Esophagus squamous epithelium (tissue), 5 donors: Measurements from ENCODE around the gene ZNF710. TPM values are rescaled to one million over a fixed set of nuclear protein-coding genes. Genes with fewer than 3 reads are reported as not detected.

Source experiments
- DNase-seq: peaks from one replicate; lab custom pipeline; 2025; lab: John Stamatoyannopoulos, UW
- H3K27ac ChIP-seq, 4 donors: fragments of 200-600 bp; sonication (generic); one replicate each; pipeline ENCODE4 v1.5.1; 2016 to 2019; ENCODE audit warnings: mild to moderate bottlenecking in 1 of 4
- H3K27me3 ChIP-seq, 4 donors: fragments of 200-600 bp; sonication (generic); 1 replicate in 3 of 4; 2 replicates in 1 of 4; pipeline versions ENCODE4 v1.5.1 to v1.6.0; 2017 to 2021; ENCODE audit warnings: antibody characterized with exemption in 1 of 4
- H3K36me3 ChIP-seq, 3 donors: fragments of 200-600 bp; sonication (generic); one replicate each; pipeline ENCODE4 v1.5.1; 2016 to 2019
- H3K4me1 ChIP-seq, 3 donors: fragments of 200-600 bp; sonication (generic); one replicate each; pipeline ENCODE4 v1.5.1; 2017 to 2019
- H3K4me3 ChIP-seq, 4 donors: fragments of 200-600 bp; sonication (generic); 1 replicate in 3 of 4; 2 replicates in 1 of 4; pipeline ENCODE4 v1.5.1; 2016 to 2019; ENCODE audit warnings: mild to moderate bottlenecking in 2 of 4, moderate library complexity in 1 of 4
- H3K9me3 ChIP-seq, 3 donors: fragments of 200-600 bp; sonication (generic); one replicate each; pipeline ENCODE4 v1.5.1; 2016 to 2019
- POLR2A ChIP-seq, 4 donors: fragments of 450-650 bp; IDR thresholded peaks; one replicate each; pipeline ENCODE4 v1.6.1; 2017; ENCODE audit warnings: antibody characterized with exemption in 4 of 4, mild to moderate bottlenecking in 4 of 4, moderate library complexity in 3 of 4
- WGBS, 2 donors: methylation state at CpG; one replicate each; pipeline ENCODE4 v1.1.5; 2018; 5-methylcytosine and 5-hydroxymethylcytosine counted together
- intact Hi-C: fragments of 100-400 bp; cut with DNase I; formaldehyde crosslinking; loops from one replicate; pipeline ENCODE4 v1.15.0; 2022
- total RNA-seq, 4 donors: library from RNA; depleted of rRNA; stranded (reverse); fragments of >200 nt; gene quantifications; one replicate each; pipeline ENCODE4 v1.1.0, GENCODE V29; 2016
- TF ChIP-seq, protein P1 (sequence below), 6 experiments: fragments of 450-650 bp in 4 of 6; fragments of 200-600 bp in 2 of 6; sonication (generic) in 2 of 6; IDR thresholded peaks; one replicate each; pipeline ENCODE4 v1.5.1; 2016 to 2019; ENCODE audit warnings: antibody characterized with exemption in 6 of 6, mild to moderate bottlenecking in 4 of 6, moderate library complexity in 4 of 6
- donor health status: DM: yes; HTN: yes; CAD: no.

Gene ZNF710
- total RNA-seq, 4 donors from 2014 or later: 15.1 to 27.4 (median 21.4) TPM

DNA sequence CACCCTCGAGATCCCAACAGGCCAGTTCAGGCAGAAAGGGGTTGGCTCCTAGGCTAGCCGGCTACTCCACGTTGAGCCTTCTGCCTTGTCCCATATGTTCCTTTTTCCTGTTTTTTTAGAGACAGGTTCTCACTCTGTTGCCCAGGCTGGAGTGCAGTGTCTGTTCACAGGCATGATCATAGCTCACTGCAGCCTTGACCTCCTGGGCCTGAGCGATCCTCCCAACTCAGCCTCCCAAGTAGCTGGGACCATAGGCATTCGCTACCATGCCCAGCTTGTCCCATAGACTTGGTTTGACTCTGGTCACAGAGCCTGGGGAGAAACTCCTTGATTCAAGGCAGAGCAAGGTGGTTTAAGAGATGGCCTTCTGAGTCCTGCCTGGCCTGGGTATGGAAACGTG lies 32.3 kb downstream of the ZNF710 start:
- WGBS, 2 donors: 71 to 77% methylated on average over 6 of the region's 6 CpGs
- Histone ChIP-seq H3K9me3 (no peaks in the 10 kb centered on the region), H3K4me3 (no peak overlapping the region), H3K36me3 (no peaks in the 10 kb centered on the region), H3K4me1 (peaks cover 32 to 84% (median 49%) of the 10 kb centered on the region in 3 donors), H3K27ac (peak overlapping the region; percentile 63 to 90 (median 80)), H3K27me3 (no peaks in the 10 kb centered on the region)
- intact Hi-C loops: no loop called here
- no peak for DNase-seq
- TF ChIP-seq POLR2A (IDR thresholded peaks at IDR 0.05): no peak
- TF ChIP-seq, protein P1, sequence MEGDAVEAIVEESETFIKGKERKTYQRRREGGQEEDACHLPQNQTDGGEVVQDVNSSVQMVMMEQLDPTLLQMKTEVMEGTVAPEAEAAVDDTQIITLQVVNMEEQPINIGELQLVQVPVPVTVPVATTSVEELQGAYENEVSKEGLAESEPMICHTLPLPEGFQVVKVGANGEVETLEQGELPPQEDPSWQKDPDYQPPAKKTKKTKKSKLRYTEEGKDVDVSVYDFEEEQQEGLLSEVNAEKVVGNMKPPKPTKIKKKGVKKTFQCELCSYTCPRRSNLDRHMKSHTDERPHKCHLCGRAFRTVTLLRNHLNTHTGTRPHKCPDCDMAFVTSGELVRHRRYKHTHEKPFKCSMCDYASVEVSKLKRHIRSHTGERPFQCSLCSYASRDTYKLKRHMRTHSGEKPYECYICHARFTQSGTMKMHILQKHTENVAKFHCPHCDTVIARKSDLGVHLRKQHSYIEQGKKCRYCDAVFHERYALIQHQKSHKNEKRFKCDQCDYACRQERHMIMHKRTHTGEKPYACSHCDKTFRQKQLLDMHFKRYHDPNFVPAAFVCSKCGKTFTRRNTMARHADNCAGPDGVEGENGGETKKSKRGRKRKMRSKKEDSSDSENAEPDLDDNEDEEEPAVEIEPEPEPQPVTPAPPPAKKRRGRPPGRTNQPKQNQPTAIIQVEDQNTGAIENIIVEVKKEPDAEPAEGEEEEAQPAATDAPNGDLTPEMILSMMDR (IDR thresholded peaks at IDR 0.05): no peak

DNA sequence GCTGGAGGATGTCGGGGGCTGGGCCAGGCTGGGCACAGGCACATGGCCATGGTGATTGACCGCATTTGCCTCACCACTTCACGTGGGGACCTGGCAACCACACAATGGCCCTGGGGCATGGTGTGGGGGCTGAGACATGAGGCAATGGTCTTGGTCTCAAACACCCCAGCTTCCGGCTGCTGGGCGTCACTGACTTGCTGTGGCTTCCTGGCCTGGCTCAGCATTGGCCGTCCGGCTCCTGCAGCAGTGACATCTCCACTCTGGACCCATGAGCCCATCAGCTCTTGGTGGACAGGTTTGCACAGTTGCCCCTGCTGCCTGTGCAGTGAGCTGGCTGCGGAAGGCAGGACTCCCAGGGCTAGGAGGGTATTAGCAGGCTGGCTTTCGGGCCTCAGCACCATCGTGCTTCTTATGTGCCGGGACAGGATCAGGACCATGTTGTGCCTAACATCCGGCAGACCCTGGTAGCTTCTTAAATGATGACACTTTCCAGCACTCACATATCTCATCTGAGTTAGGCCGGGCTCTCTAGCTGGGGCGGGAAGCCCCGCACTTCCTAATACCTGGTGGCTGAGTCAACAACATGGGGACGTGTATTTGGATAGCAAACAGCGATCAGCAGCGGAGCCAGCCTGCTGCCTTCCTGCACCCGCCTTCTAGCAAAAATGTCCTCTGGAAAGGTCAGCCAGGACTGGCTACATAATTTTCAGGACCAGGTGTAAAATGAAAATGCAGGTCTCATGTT lies 34.1 kb downstream of the ZNF710 start:
- H3K27me3 ChIP-seq: no peaks in the 10 kb centered on the region
- H3K4me1 ChIP-seq: peaks cover 32 to 91% (median 51%) of the 10 kb centered on the region in 3 donors
- intact Hi-C loops: no loop called here
- DNase-seq: no peak
- 50 to 60% methylated on average over 3 to 13 of the region's 19 CpGs for WGBS, 2 donors
- TF ChIP-seq, protein P1 (IDR thresholded peaks at IDR 0.05): no peak
- peak in 1 of 4 donors; percentile 13 for TF ChIP-seq POLR2A (IDR thresholded peaks at IDR 0.05)
- no peak overlapping the region for H3K4me3 ChIP-seq
- H3K36me3 ChIP-seq: no peaks in the 10 kb centered on the region
- H3K27ac ChIP-seq: peak overlapping the region; percentile 63 to 90 (median 80)
- no peaks in the 10 kb centered on the region for H3K9me3 ChIP-seq

DNA sequence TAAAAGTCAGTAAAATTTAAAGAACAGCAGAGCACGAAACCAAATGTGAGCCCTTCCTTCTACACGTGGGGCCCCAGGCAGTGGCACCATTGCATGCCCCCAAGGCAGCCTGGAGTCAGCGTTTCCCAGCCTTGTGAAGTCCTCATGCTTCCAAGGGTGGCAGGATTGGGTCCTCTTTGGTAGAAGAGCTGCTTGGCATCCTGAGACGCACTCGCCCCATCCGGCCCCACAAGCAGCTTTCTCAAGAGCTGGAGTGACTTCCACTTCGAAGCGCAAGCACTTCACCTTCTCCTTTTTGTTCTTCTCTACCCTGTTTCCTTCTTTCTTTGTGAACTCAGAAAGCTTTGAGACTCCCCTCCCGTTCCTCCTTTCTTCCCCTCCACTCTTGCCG lies 34.7 kb downstream of the ZNF710 start:
- intact Hi-C loops: no loop called here
- no peak overlapping the region for H3K4me3 ChIP-seq
- no peaks in the 10 kb centered on the region for H3K9me3 ChIP-seq
- TF ChIP-seq, protein P1 (IDR thresholded peaks at IDR 0.05): no peak
- no peak for TF ChIP-seq POLR2A (IDR thresholded peaks at IDR 0.05)
- DNase-seq: no peak
- H3K27ac ChIP-seq: peak overlapping the region; percentile 63 to 90 (median 80)
- no peaks in the 10 kb centered on the region for H3K27me3 ChIP-seq
- 72 to 76% methylated on average over 10 of the region's 10 CpGs for WGBS, 2 donors
- peaks cover 32 to 91% (median 53%) of the 10 kb centered on the region in 3 donors for H3K4me1 ChIP-seq
- H3K36me3 ChIP-seq: no peaks in the 10 kb centered on the region

DNA sequence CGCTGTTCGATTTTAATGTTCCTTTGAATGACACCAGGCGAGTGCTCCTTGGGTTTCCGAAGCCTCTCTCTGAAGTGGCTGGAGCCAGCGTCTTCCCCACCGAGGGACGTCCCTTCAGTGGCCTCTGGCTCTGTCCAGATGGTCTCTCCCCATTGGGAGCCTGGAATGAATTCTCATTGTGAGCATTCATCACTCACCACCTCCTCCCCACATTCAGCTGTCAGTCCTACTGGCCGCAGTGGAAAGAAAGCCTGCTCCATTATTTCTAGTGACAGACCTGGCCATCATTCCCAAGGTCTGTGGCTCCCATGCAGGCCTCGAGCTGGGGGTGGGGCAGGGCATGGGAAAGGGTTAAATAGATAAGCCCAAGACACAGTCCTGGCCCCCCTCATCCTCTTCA lies 35.2 kb downstream of the ZNF710 start:
- no peaks in the 10 kb centered on the region for H3K36me3 ChIP-seq
- peaks cover 32 to 91% (median 51%) of the 10 kb centered on the region in 3 donors for H3K4me1 ChIP-seq
- intact Hi-C loops: no loop called here
- peak overlapping the region in 3 of 4 donors; percentile 74 to 90 (median 86) for H3K27ac ChIP-seq
- TF ChIP-seq, protein P1 (IDR thresholded peaks at IDR 0.05): no peak
- TF ChIP-seq POLR2A (IDR thresholded peaks at IDR 0.05): no peak
- WGBS, 2 donors: 74 to 88% methylated on average over 8 of the region's 9 CpGs
- no peak for DNase-seq
- no peaks in the 10 kb centered on the region for H3K27me3 ChIP-seq
- no peak overlapping the region for H3K4me3 ChIP-seq
- no peaks in the 10 kb centered on the region for H3K9me3 ChIP-seq

DNA sequence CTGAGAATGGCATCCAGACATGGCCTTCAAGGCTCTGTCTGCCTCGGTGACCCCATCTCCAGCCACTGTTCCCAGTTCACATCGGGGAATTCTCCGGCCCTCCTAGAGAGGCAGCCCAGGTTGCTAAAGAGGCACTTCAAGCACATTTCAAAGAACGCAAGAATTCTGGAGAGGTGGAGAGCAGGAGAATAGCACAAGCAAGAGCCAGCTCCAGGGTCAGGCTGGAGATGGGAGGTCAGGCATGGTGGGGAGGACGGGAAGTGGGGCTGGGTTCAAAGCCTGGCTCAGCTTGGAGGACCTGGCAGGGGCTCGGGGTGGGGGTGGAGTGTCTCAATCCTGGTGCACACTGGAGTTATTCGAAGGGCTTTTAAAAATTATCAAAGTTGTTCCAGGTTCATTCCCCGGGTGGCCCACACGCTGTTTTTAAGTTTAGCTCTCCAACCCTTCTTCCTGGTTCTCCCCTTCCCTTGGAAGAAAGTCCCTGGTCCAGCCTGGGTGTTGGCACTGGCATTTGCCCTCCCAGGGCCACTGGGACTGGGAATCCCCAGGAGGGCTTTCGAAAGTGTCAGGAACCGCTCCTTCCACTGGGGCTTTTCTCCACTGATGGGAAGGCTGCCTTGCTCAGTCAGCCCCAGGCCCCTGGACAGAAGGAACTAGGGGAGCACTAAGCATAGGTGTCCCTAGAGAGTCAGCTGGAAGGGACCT lies 35.8 kb downstream of the ZNF710 start:
- H3K27me3 ChIP-seq: no peaks in the 10 kb centered on the region
- intact Hi-C loops: no loop called here
- no peaks in the 10 kb centered on the region for H3K9me3 ChIP-seq
- H3K27ac ChIP-seq: peak overlapping the region in 2 of 4 donors; percentile 86 to 90
- TF ChIP-seq, protein P1 (IDR thresholded peaks at IDR 0.05): no peak
- peaks cover 32 to 88% (median 49%) of the 10 kb centered on the region in 3 donors for H3K4me1 ChIP-seq
- no peak overlapping the region for H3K4me3 ChIP-seq
- WGBS, 2 donors: 81 to 84% methylated on average over 8 to 9 of the region's 11 CpGs
- H3K36me3 ChIP-seq: no peaks in the 10 kb centered on the region
- no peak for DNase-seq
